Liver (tissue), 9 donors: ENCODE measurements around the gene MRPL52. TPM values are rescaled to one million over a fixed set of nuclear protein-coding genes. Genes with fewer than 3 reads are reported as not detected.

ENCODE experiments used
- DNase-seq: peaks from one replicate; pipeline ENCODE4 v3.0.0-alpha.2; 2017; ENCODE audit warnings: low spot score
- H3K27ac ChIP-seq, 2 donors: one replicate each; pipeline ENCODE4 v1.7.0; 2013; ENCODE audit warnings: inconsistent platforms in 2 of 2, low read length in 2 of 2, control low read depth in 1 of 2, low read depth in 1 of 2, mild to moderate bottlenecking in 1 of 2
- H3K27me3 ChIP-seq, 4 donors: one replicate each; pipeline versions ENCODE4 v1.6.1 to v1.7.0; 2013; ENCODE audit warnings: low read length in 3 of 4, inconsistent platforms in 1 of 4, mild to moderate bottlenecking in 1 of 4, moderate library complexity in 1 of 4; ENCODE audit not compliant: control insufficient read depth in 4 of 4, insufficient read depth in 4 of 4
- H3K36me3 ChIP-seq, 4 donors: one replicate each; pipeline versions ENCODE4 v1.6.1 to v1.7.0; 2013; ENCODE audit warnings: low read length in 3 of 4, mild to moderate bottlenecking in 3 of 4, low read depth in 1 of 4, moderate library complexity in 1 of 4; ENCODE audit not compliant: control insufficient read depth in 4 of 4, insufficient read depth in 3 of 4
- H3K4me1 ChIP-seq, 4 donors: one replicate each; pipeline versions ENCODE4 v1.6.1 to v1.7.0; 2013; ENCODE audit warnings: low read length in 3 of 4, mild to moderate bottlenecking in 3 of 4, moderate library complexity in 1 of 4; ENCODE audit not compliant: control insufficient read depth in 4 of 4, insufficient read depth in 4 of 4
- H3K4me3 ChIP-seq, 3 donors: one replicate each; pipeline versions ENCODE4 v1.6.1 to v1.7.0; 2013; ENCODE audit warnings: low read length in 3 of 3, control low read depth in 1 of 3, low read depth in 1 of 3, mild to moderate bottlenecking in 1 of 3
- H3K9ac ChIP-seq, 2 donors: one replicate each; pipeline ENCODE4 v1.7.0; 2013; ENCODE audit warnings: low read length in 2 of 2, mild to moderate bottlenecking in 2 of 2, moderate library complexity in 2 of 2, control low read depth in 1 of 2, low read depth in 1 of 2
- H3K9me3 ChIP-seq, 4 donors: one replicate each; pipeline versions ENCODE4 v1.6.1 to v1.7.0; 2013; ENCODE audit warnings: low read length in 3 of 4; ENCODE audit not compliant: control insufficient read depth in 4 of 4
- ATF3 ChIP-seq: IDR thresholded peaks from 2 replicates; pipeline ENCODE4 v1.6.1; 2016; ENCODE audit warnings: antibody characterized with exemption
- CTCF ChIP-seq: fragments of 150-350 bp; IDR thresholded peaks from 2 replicates; pipeline ENCODE4 v1.5.1; 2017; ENCODE audit warnings: improper control_type of control experiment, low read depth, low read length; ENCODE audit not compliant: missing input control
- TAF1 ChIP-seq: conservative IDR thresholded peaks from 2 replicates; pipeline ENCODE4 v1.6.1; 2016; ENCODE audit warnings: antibody characterized with exemption, mild to moderate bottlenecking
- ZBTB33 ChIP-seq: IDR thresholded peaks from 2 replicates; pipeline ENCODE4 v1.6.1; 2016; ENCODE audit warnings: antibody characterized with exemption
- WGBS: extraction: QIAGEN DNeasy Blood & Tissue Kit; methylation state at CpG from one replicate; pipeline ENCODE4 v1.1.7; 2013; 5-methylcytosine and 5-hydroxymethylcytosine counted together
- polyA plus RNA-seq, 2 donors: library from polyadenylated mRNA; stranded (reverse) in 1 of 2; unstranded in 1 of 2; fragments of 200-250 nt in 1 of 2; fragments of >200 nt in 1 of 2; fragmentation: Nextera tagmentation in 1 of 2; extraction: Ambion mirVana in 1 of 2; gene quantifications; one replicate each; pipeline versions ENCODE4 v1.2.1 to v1.2.3, GENCODE V29; 2013 to 2015
- total RNA-seq, 2 donors: library from RNA; depleted of rRNA; stranded (reverse); fragments of >200 nt; gene quantifications; one replicate each; pipeline ENCODE4 v1.2.3, GENCODE V29; 2014
- TF ChIP-seq, protein P1 (sequence below): IDR thresholded peaks from 2 replicates; pipeline ENCODE4 v1.6.1; 2016; ENCODE audit warnings: antibody characterized with exemption
- donor health status: healthy.
- donor health status: healthy.
- donor health status: healthy.
- donor health status: healthy.
- donor health status: healthy.

Gene MRPL52
- total and polyA plus RNA-seq, 4 donors, result 9.1 to 142 (median 36.6) TPM

DNA sequence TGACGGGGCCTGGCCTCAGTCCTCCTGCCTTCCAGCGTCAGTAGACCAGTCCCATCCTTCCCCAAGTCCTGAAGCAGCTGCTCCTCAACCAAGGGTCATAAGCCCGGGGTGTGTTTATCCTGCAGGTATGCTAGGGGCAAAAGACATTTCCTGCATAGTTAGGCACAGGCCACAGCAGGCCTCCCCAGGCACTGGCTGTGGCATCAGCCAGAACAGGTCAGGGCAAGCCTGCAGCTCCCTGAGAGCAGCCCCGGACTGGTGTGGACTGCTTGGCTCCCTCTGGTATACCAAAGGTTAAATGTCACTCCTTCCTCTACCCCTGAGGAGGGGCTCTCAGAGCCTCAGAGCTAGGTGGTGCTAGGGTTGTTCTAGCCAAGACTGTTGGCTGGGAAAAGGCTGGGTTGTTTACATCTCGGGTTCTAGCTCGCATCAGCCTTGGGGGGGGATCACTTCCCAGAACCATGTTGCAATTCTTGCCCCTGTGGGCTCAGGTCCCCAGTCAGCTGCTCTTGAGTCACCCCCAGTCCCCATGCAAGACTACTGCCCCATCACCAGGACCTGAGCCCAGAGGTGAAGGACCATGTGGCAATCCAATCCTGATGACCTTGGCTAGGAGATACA, 9.6 kb downstream of the MRPL52 start:
- Histone ChIP-seq H3K36me3 (peaks cover 0 to 2% (median 1%) of the 10 kb centered on the region in 4 donors), H3K9ac (no peak overlapping the region), H3K4me1 (peaks cover 0 to 18% (median 3%) of the 10 kb centered on the region in 4 donors), H3K9me3 (no peaks in the 10 kb centered on the region), H3K27me3 (no peaks in the 10 kb centered on the region), H3K27ac (no peak overlapping the region), H3K4me3 (no peak overlapping the region)
- DNase-seq, result no peak
- no peak for TF ChIP-seq CTCF
- no peak for TF ChIP-seq ATF3
- TF ChIP-seq ZBTB33, result no peak
- 76% methylated on average over 6 of the region's 6 CpGs for WGBS

DNA sequence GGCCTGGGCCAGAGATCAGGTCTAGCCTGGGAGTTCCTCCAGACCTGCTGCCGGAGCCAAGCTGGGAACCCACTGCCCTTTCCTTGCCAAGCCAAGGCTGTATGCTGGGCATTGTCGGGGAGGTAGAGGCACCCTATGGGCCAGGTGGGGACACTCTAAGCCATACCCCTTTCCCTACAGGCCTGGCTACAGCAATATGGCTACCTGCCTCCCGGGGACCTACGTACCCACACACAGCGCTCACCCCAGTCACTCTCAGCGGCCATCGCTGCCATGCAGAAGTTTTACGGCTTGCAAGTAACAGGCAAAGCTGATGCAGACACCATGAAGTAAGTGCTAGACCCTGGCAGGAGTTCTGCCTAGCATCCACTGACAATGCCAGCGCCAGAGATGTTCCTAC, 11.6 kb downstream of the MRPL52 start:
- TF ChIP-seq, protein P1, sequence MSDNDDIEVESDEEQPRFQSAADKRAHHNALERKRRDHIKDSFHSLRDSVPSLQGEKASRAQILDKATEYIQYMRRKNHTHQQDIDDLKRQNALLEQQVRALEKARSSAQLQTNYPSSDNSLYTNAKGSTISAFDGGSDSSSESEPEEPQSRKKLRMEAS, result no peak
- no peak for TF ChIP-seq ZBTB33
- TF ChIP-seq TAF1, result no peak
- TF ChIP-seq CTCF, result no peak
- no peak for TF ChIP-seq ATF3
- no peaks in the 10 kb centered on the region for H3K27me3 ChIP-seq
- H3K4me1 ChIP-seq, result peaks cover 0 to 14% (median 1%) of the 10 kb centered on the region in 4 donors
- no peak overlapping the region for H3K27ac ChIP-seq
- DNase-seq, result no peak
- peaks cover 2 to 12% (median 4%) of the 10 kb centered on the region in 4 donors for H3K36me3 ChIP-seq
- no peaks in the 10 kb centered on the region for H3K9me3 ChIP-seq
- no peak overlapping the region for H3K4me3 ChIP-seq
- WGBS, result 94% methylated on average over 9 of the region's 9 CpGs
- no peak overlapping the region for H3K9ac ChIP-seq
